ENCODE data around the gene MEPCE.

The MEPCE gene

GRCh38 chr7:100407285-100408180, 22.1 kb upstream of the MEPCE start:
- peak; percentile 29 for DNase-seq

GRCh38 chr7:100411101-100411500, 18.5 kb upstream of the MEPCE start:
- DNase-seq: no peak

- no peak for DNase-seq
Measured at GRCh38 chr7:100413346-100413745, 16.3 kb upstream of the MEPCE start.

GRCh38 chr7:100413889-100414288, 15.7 kb upstream of the MEPCE start:
- no peak for DNase-seq

- DNase-seq: no peak
Measured at GRCh38 chr7:100415448-100415847, 14.2 kb upstream of the MEPCE start.

- DNase-seq: no peak
Measured at GRCh38 chr7:100418930-100419659, 10.5 kb upstream of the MEPCE start.

GRCh38 chr7:100419660-100420226, 9.9 kb upstream of the MEPCE start:
- no peak for DNase-seq

GRCh38 chr7:100423315-100423714, 6.3 kb upstream of the MEPCE start:
- no peak for DNase-seq

GRCh38 chr7:100425347-100425746, 4.3 kb upstream of the MEPCE start:
- DNase-seq: no peak

GRCh38 chr7:100426516-100426915, 3.1 kb upstream of the MEPCE start:
- DNase-seq: no peak

- DNase-seq: no peak
Measured at GRCh38 chr7:100427762-100428198, 1.9 kb upstream of the MEPCE start.

- DNase-seq: peak; percentile 88
Measured at GRCh38 chr7:100428199-100428966, 1.2 kb upstream of the MEPCE start, which contains the start of gene ZCWPW1. TSS of gene ZCWPW1 (minus strand) at chr7:100428703. CDS start at chr7:100420649, 8,054 bp downstream.

GRCh38 chr7:100428967-100429636, 529 bp upstream of the MEPCE start:
- DNase-seq: peak; percentile 97

- no peak for DNase-seq
Measured at GRCh38 chr7:100430493-100431285, 1.1 kb downstream of the MEPCE start.

- DNase-seq: no peak
Measured at GRCh38 chr7:100431286-100431735, 1.7 kb downstream of the MEPCE start.

- DNase-seq: no peak
Measured at GRCh38 chr7:100432053-100432452, 2.4 kb downstream of the MEPCE start.

GRCh38 chr7:100432621-100433275, 3.1 kb downstream of the MEPCE start:
- no peak for DNase-seq

GRCh38 chr7:100433276-100433591, 3.6 kb downstream of the MEPCE start:
- DNase-seq: no peak

- DNase-seq: no peak
Measured at GRCh38 chr7:100433592-100434296, 4.1 kb downstream of the MEPCE start.

All from NCI-H748 treated with DMSO at 0.1 percent for 48 hours (cell line).